Stomach smooth muscle (tissue), 2 donors: Measurements from ENCODE around the gene GRID2.

Source experiments
- H3K27ac ChIP-seq: one replicate; pipeline ENCODE4 v1.7.0; 2013; ENCODE audit warnings: mild to moderate bottlenecking, low read length, inconsistent platforms
- H3K27me3 ChIP-seq, 2 donors: one replicate each; pipeline ENCODE4 v1.7.0; 2013; ENCODE audit warnings: low read length in 2 of 2; ENCODE audit not compliant: insufficient read depth in 2 of 2, control insufficient read depth in 1 of 2
- H3K36me3 ChIP-seq, 2 donors: one replicate each; pipeline ENCODE4 v1.7.0; 2013; ENCODE audit warnings: low read length in 2 of 2; ENCODE audit not compliant: control insufficient read depth in 2 of 2, insufficient read depth in 2 of 2
- H3K4me1 ChIP-seq: one replicate; pipeline ENCODE4 v1.7.0; 2013; ENCODE audit warnings: low read length; ENCODE audit not compliant: control insufficient read depth, insufficient read depth
- H3K4me3 ChIP-seq, 2 donors: one replicate each; pipeline ENCODE4 v1.7.0; 2013; ENCODE audit warnings: low read length in 2 of 2
- H3K9ac ChIP-seq, 2 donors: one replicate each; pipeline ENCODE4 v1.7.0; 2013; ENCODE audit warnings: low read length in 2 of 2, mild to moderate bottlenecking in 1 of 2
- H3K9me3 ChIP-seq, 2 donors: one replicate each; pipeline ENCODE4 v1.7.0; 2013; ENCODE audit warnings: low read length in 2 of 2; ENCODE audit not compliant: control insufficient read depth in 2 of 2
- donor health status: healthy.
- donor health status: Pancreatic carcinoma.

Gene GRID2

GRCh38 chr4:93764639-93765246 is 1461.0 kb downstream of the GRID2 start:
- H3K9me3 ChIP-seq: no peaks in the 10 kb centered on the region
- H3K27me3 ChIP-seq: no peaks in the 10 kb centered on the region
- no peaks in the 10 kb centered on the region for H3K36me3 ChIP-seq
- H3K27ac ChIP-seq: no peak overlapping the region
- no peaks in the 10 kb centered on the region for H3K4me1 ChIP-seq
- no peak overlapping the region for H3K9ac ChIP-seq
- no peak overlapping the region for H3K4me3 ChIP-seq

- no peaks in the 10 kb centered on the region for H3K9me3 ChIP-seq
Observed at GRCh38 chr4:93767917-93768316, 1464.2 kb downstream of the GRID2 start.

GRCh38 chr4:93770201-93770600 is 1466.4 kb downstream of the GRID2 start:
- H3K36me3 ChIP-seq: no peaks in the 10 kb centered on the region
- H3K9ac ChIP-seq: no peak overlapping the region
- H3K4me3 ChIP-seq: no peak overlapping the region
- H3K27me3 ChIP-seq: no peaks in the 10 kb centered on the region
- H3K9me3 ChIP-seq: no peaks in the 10 kb centered on the region
- H3K4me1 ChIP-seq: no peaks in the 10 kb centered on the region
- H3K27ac ChIP-seq: no peak overlapping the region

More at GRCh38 chr4:93767917-93768316, 1464.2 kb downstream of the GRID2 start:
- Histone ChIP-seq H3K27me3 (no peaks in the 10 kb centered on the region), H3K9ac (no peak overlapping the region), H3K4me3 (no peak overlapping the region), H3K36me3 (no peaks in the 10 kb centered on the region), H3K27ac (no peak overlapping the region), H3K4me1 (no peaks in the 10 kb centered on the region)

- H3K9ac ChIP-seq: no peak overlapping the region
Observed at GRCh38 chr4:93771640-93772411, 1468.1 kb downstream of the GRID2 start.

GRCh38 chr4:93772858-93773257 is 1469.1 kb downstream of the GRID2 start:
- no peak overlapping the region for H3K4me3 ChIP-seq
- H3K27ac ChIP-seq: no peak overlapping the region
- H3K9ac ChIP-seq: no peak overlapping the region
- H3K9me3 ChIP-seq: no peaks in the 10 kb centered on the region
- H3K27me3 ChIP-seq: no peaks in the 10 kb centered on the region
- H3K36me3 ChIP-seq: no peaks in the 10 kb centered on the region
- H3K4me1 ChIP-seq: no peaks in the 10 kb centered on the region

More at GRCh38 chr4:93771640-93772411, 1468.1 kb downstream of the GRID2 start:
- no peaks in the 10 kb centered on the region for H3K4me1 ChIP-seq
- H3K9me3 ChIP-seq: no peaks in the 10 kb centered on the region
- no peaks in the 10 kb centered on the region for H3K27me3 ChIP-seq
- H3K36me3 ChIP-seq: no peaks in the 10 kb centered on the region
- H3K4me3 ChIP-seq: no peak overlapping the region
- no peak overlapping the region for H3K27ac ChIP-seq

- Histone ChIP-seq H3K9me3 (no peaks in the 10 kb centered on the region), H3K4me3 (no peak overlapping the region), H3K4me1 (no peaks in the 10 kb centered on the region), H3K27me3 (no peaks in the 10 kb centered on the region), H3K9ac (no peak overlapping the region), H3K27ac (no peak overlapping the region), H3K36me3 (no peaks in the 10 kb centered on the region)
Observed at GRCh38 chr4:93775551-93775950, 1471.8 kb downstream of the GRID2 start.

- no peaks in the 10 kb centered on the region for H3K27me3 ChIP-seq
- H3K9ac ChIP-seq: no peak overlapping the region
- no peaks in the 10 kb centered on the region for H3K36me3 ChIP-seq
- no peak overlapping the region for H3K4me3 ChIP-seq
- H3K27ac ChIP-seq: no peak overlapping the region
- no peaks in the 10 kb centered on the region for H3K9me3 ChIP-seq
- no peaks in the 10 kb centered on the region for H3K4me1 ChIP-seq
Observed at GRCh38 chr4:93776386-93777080, 1472.8 kb downstream of the GRID2 start.

GRCh38 chr4:93777081-93777460 is 1473.3 kb downstream of the GRID2 start:
- no peak overlapping the region for H3K4me3 ChIP-seq
- H3K27me3 ChIP-seq: no peaks in the 10 kb centered on the region
- no peaks in the 10 kb centered on the region for H3K4me1 ChIP-seq
- H3K9ac ChIP-seq: no peak overlapping the region
- no peaks in the 10 kb centered on the region for H3K36me3 ChIP-seq
- H3K27ac ChIP-seq: no peak overlapping the region
- no peaks in the 10 kb centered on the region for H3K9me3 ChIP-seq

- Histone ChIP-seq H3K36me3 (no peaks in the 10 kb centered on the region), H3K4me1 (no peaks in the 10 kb centered on the region), H3K27me3 (no peaks in the 10 kb centered on the region), H3K27ac (no peak overlapping the region), H3K9me3 (no peaks in the 10 kb centered on the region), H3K4me3 (no peak overlapping the region), H3K9ac (no peak overlapping the region)
Observed at GRCh38 chr4:93779228-93779627, 1475.5 kb downstream of the GRID2 start.

GRCh38 chr4:93780080-93780479 is 1476.3 kb downstream of the GRID2 start:
- no peaks in the 10 kb centered on the region for H3K4me1 ChIP-seq
- H3K27me3 ChIP-seq: no peaks in the 10 kb centered on the region
- no peak overlapping the region for H3K9ac ChIP-seq
- H3K27ac ChIP-seq: no peak overlapping the region
- no peaks in the 10 kb centered on the region for H3K9me3 ChIP-seq
- no peaks in the 10 kb centered on the region for H3K36me3 ChIP-seq
- no peak overlapping the region for H3K4me3 ChIP-seq

GRCh38 chr4:93781198-93781597 is 1477.4 kb downstream of the GRID2 start:
- no peaks in the 10 kb centered on the region for H3K9me3 ChIP-seq
- H3K36me3 ChIP-seq: no peaks in the 10 kb centered on the region
- no peaks in the 10 kb centered on the region for H3K27me3 ChIP-seq
- H3K27ac ChIP-seq: no peak overlapping the region
- no peaks in the 10 kb centered on the region for H3K4me1 ChIP-seq
- H3K9ac ChIP-seq: no peak overlapping the region
- no peak overlapping the region for H3K4me3 ChIP-seq
